GM21390 (cell line): Measurements from ENCODE around the gene BAIAP3.
"Not testable (repeated sequence)": the region's sequence is repeated elsewhere in the genome, so short reads cannot be mapped to it uniquely, and the experiment has no call there.

Experiments
- ATAC-seq: cut with Tn5 transposase; IDR thresholded peaks from one replicate; pipeline ENCODE4 v1.9.1; 2021; ENCODE audit not compliant: unreplicated experiment

BAIAP3 gene

GRCh38 chr16:1333149-1333812 is at the start of gene BAIAP3:
Gene BAIAP3, plus strand, starts transcription at chr16:1333645. Its CDS starts 4,905 bp downstream, at chr16:1338550.
- ATAC-seq: no peak

- no peak for ATAC-seq
Observed at GRCh38 chr16:1283996-1284616, 49.3 kb upstream of the BAIAP3 start.

DNA sequence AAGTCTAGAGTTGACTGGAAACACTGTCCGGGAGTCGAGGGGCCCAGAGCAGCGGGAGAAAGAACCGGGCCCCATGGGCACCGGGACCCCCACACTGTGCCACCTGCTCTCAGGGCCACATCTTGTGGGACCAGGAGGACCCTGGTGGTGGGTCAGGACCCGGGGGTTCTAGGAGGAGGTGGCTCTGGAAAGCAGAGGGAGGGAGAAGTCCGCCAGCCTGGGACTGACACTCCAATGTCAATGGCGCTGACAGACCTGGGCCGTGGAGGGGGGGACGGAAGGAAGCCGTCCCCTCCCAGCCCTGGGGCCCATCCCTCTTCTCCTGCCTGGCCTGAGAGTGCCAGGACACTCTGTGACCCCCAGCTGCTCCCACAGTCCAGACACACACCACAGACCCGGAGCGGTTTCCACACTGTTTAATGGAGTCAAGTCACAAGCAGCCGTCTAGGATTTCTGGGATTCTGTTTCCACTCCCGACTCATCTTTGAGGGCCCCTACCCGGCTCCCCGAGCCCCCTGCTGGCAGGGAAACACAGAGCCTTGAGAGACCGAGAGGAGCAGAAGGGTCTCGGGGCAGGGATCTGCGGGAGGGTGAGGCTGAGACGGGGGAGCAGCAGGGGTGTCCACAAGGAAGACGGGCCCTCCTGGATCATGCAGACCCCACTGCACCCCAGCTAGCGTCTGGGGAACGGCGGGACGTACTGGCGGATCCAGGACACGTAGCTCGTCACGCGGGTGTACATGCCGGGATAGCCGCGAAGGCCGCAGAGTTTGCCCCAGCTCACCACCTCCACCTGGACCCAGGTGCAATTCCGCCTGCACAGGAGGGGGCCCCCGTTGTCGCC is 47.6 kb upstream of the BAIAP3 start:
- no peak for ATAC-seq

DNA sequence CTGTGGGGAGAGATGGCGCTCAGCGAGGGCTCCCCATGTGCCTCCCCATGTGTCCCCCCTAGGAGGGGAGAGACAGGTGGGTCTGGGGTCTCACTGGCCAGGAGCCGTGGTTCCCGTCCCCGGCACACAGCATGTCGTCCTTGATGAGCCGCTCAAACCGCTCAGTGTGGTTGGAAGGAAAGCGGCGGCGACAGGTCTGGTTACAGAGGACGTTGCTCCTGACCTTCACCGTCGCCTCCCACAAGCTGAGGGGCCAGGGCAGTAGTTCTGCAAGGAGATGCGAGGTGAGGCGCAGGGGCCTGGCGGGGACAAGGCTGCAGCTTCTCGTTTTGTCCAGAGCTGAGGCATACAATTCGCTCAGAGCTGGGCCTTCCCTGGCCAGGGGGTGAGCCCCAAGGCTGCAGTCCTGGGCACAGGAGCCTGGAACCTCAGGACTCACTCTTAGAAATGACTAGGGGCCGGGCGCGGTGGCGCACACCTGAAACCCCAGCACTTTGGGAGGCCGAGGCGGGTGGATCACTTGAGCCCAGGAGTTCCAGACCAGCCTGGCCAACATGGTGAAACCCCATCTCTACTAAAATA is 46.8 kb upstream of the BAIAP3 start:
- ATAC-seq: no peak

DNA sequence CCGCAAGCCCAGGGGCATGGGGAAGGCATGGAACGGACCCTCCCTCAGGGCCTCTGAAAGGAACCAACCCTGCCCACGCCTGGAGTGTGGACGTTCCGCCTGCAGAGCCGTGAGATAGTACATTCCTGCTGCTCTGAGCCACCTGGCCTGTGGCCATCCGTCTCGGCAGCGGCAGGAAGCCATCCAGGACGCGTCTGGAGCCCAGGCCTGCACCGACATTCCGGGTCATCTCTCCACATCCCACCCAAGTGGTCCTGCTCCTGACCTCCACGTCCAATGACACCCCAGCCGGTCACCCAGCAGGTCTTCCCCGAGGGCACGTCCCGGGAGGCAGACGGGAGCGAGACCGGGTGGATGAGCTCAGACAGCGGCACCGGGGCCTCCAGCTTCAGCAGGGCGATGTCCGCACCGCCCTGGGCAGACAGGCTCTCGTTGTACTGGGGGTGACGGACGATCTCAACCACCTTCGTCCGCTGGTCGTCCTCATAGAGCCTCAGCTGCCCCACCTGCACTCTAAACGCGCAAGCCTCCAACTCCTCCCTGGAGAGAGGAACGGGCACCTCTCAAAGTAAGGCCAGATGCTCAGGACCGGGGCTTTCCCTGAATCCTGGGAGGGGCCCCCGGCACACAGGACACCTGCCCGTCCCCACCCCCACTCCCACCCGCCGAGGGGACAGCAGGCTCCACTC is 45.3 kb upstream of the BAIAP3 start:
- ATAC-seq: no peak

DNA sequence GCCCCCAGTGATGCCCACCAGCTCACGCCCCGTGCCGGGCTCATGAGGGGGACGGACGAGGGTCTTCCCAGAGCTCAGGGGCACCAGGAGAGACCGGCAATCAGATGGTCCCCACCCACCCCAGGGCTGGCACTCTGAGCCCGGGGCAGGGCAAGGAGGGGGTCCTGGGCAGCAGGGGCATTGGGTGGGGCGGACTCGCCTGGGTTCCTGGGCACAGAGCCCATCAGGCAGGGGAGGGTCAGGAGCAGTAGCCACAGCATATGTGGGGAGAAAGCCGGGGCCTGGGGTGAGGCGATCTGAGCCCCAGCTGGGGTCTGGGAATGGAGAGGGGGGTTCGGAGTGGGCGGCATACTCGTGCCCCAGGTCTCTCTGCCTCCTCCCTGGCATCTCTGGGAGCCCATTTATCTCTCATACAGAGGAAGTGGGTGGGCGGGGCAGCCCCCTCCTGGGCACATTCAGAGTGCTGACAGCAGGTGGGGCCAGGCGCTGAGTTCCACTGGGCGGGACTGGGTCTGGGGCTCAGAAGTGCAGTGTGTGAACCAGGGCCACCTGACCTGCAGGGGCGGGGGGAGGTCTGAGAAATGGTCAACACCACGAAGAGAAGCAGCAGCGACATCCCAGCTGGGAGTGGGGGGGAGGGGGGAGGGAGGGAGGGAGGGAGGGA is 44.5 kb upstream of the BAIAP3 start:
- ATAC-seq: no peak

- no peak for ATAC-seq
Observed at GRCh38 chr16:1289477-1289866, 44.0 kb upstream of the BAIAP3 start.

- ATAC-seq: no peak
Observed at GRCh38 chr16:1290063-1290501, 43.4 kb upstream of the BAIAP3 start.

DNA sequence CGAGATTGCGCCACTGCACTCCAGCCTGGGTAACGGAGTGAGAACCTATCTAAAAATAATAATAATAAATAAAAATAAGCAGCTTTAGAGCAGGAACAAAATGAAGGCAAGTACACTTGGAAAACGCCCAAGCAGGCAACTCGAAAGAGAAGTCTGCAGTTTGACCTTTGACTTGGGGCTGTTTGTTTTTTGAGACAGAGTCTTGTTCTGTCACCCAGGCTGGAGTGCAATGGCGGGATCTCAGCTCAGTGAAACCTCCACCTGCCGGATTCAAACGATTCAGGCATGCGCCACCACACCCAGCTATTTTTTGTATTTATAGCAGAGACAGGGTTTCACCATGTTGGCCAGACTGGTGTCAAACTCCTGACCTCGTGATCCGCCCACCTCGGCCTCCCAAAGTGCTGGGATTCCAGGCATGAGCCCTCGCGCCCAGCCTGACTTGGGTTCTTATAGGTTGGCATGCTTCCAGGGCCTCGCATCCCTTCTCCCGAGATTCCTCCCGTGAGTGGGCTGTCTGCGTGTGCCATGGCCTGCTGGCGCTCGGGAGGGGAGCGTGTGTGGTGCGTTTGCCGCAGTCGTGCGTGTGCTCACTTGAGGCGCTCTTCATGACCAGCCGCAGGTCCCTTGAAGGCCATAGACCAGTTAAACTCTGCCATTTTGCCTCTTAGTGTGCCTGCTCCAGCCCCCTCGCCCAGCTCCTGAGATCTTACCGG is 42.4 kb upstream of the BAIAP3 start:
- no peak for ATAC-seq

DNA sequence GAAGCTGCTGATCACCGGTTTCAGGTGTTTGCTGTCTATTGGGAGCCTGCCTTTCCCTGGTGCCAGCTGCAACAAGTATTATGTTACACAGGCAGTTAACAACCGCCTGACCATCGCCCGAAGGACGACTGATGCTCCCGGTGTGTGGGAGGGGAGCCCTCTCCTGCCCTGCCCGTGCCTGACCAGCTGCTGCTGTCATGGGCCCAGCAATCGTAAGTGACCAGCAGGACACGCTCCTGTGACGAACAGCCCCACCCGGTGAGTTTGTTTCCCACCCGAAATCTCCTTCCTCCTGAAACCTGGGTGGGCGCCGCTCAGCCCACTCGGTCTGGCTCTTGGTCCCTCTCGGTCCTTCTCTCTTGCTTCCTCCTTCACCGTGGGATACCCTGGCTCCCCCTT is 41.9 kb upstream of the BAIAP3 start:
- ATAC-seq: no peak

GRCh38 chr16:1292208-1292607 is 41.2 kb upstream of the BAIAP3 start:
- not testable (repeated sequence) for ATAC-seq

GRCh38 chr16:1292808-1293207 is 40.6 kb upstream of the BAIAP3 start:
- ATAC-seq: not testable (repeated sequence)

GRCh38 chr16:1293921-1294656 is 39.4 kb upstream of the BAIAP3 start:
- no peak for ATAC-seq

GRCh38 chr16:1295465-1295864 is 38.0 kb upstream of the BAIAP3 start:
- ATAC-seq: no peak

DNA sequence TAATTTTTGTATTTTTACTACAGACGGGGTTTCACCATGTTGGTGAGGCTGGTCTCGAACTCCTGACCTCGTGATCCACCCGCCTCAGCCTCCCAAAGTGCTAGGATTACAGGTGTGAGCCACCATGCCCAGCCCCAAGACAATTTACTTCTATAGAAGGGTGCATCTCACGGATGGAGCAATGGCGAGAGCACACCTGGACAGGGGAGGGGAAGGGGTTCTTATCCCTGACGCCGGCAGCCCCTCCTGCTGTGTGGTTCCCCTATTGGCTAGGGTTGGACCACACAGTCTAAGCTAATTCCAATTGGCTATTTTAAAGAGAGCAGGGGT is 36.8 kb upstream of the BAIAP3 start:
- not testable (repeated sequence) for ATAC-seq

GRCh38 chr16:1297018-1297696 is 36.3 kb upstream of the BAIAP3 start:
- no peak for ATAC-seq

- no peak for ATAC-seq
Observed at GRCh38 chr16:1298406-1298805, 35.0 kb upstream of the BAIAP3 start.

GRCh38 chr16:1299012-1299867 is 34.2 kb upstream of the BAIAP3 start:
- no peak for ATAC-seq
